Endodermal cell (in vitro differentiated cells): ENCODE measurements around the gene PRRC2B. TPM values are rescaled to one million over a fixed set of nuclear protein-coding genes. Genes with fewer than 3 reads are reported as not detected.

ENCODE experiments used
- DNase-seq: peaks from one replicate; pipeline ENCODE4 v3.0.0-alpha.2; 2017
- H3K27ac ChIP-seq: 2 replicates; pipeline ENCODE4 v1.5.1; 2013; ENCODE audit warnings: mild to moderate bottlenecking, low read depth, low read length, moderate library complexity
- H3K27me3 ChIP-seq: 2 replicates; pipeline ENCODE4 v1.6.1; 2013; ENCODE audit warnings: mild to moderate bottlenecking, low read length, moderate library complexity; ENCODE audit not compliant: insufficient read depth, control insufficient read depth, poor library complexity, severe bottlenecking
- H3K36me3 ChIP-seq: 2 replicates; pipeline ENCODE4 v1.7.0; 2013; ENCODE audit warnings: mild to moderate bottlenecking, low read length, moderate library complexity; ENCODE audit not compliant: control insufficient read depth, insufficient read depth
- H3K4me1 ChIP-seq: one replicate; pipeline ENCODE4 v1.7.0; 2013; ENCODE audit warnings: low read length; ENCODE audit not compliant: control insufficient read depth, insufficient read depth
- H3K4me3 ChIP-seq: 2 replicates; pipeline ENCODE4 v1.5.1; 2013; ENCODE audit warnings: mild to moderate bottlenecking, low read length, moderate library complexity
- H3K9ac ChIP-seq: 2 replicates; pipeline ENCODE4 v1.6.1; 2013; ENCODE audit warnings: mild to moderate bottlenecking, low read length, moderate library complexity; ENCODE audit not compliant: poor library complexity, severe bottlenecking; ENCODE audit errors: extremely low read depth
- H3K9me3 ChIP-seq: 2 replicates; pipeline ENCODE4 v1.6.1; 2013; ENCODE audit warnings: mild to moderate bottlenecking, low read length, moderate library complexity; ENCODE audit not compliant: control insufficient read depth
- H3K27ac Mint-ChIP-seq: 2 replicates; pipeline ENCODE4 v1.8.0; 2020; ENCODE audit warnings: mixed read lengths
- H3K27me3 Mint-ChIP-seq: 2 replicates; pipeline ENCODE4 v1.8.0; 2021; ENCODE audit warnings: mild to moderate bottlenecking, mixed read lengths; ENCODE audit not compliant: insufficient read depth
- H3K36me3 Mint-ChIP-seq: 2 replicates; pipeline ENCODE4 v1.8.0; 2020; ENCODE audit warnings: low read depth, mixed read lengths
- H3K4me1 Mint-ChIP-seq: 2 replicates; pipeline ENCODE4 v1.8.0; 2020; ENCODE audit warnings: mixed read lengths
- H3K4me3 Mint-ChIP-seq: 2 replicates; pipeline ENCODE4 v1.8.0; 2020; ENCODE audit warnings: mild to moderate bottlenecking, moderate library complexity, mixed read lengths
- H3K9me3 Mint-ChIP-seq: 2 replicates; pipeline ENCODE4 v1.8.0; 2020; ENCODE audit warnings: mild to moderate bottlenecking, mixed read lengths
- WGBS, 2 experiments: methylation state at CpG; one replicate each; pipeline versions ENCODE4 v1.1.5 to v1.1.7; 2013; ENCODE audit warnings: missing lambda C conversion rate in 2 of 2, mixed read lengths in 1 of 2; ENCODE audit not compliant: insufficient coverage in 1 of 2, insufficient read length in 1 of 2; 5-methylcytosine and 5-hydroxymethylcytosine counted together
- total RNA-seq, 2 donors: library from RNA; stranded (reverse); fragmentation: NEBNext Ultra II Directional in 1 of 2; extraction: Animal tissue kit (Norgen Biotek cat#: 25700) in 1 of 2; gene quantifications; 2 replicates in 1 of 2; 3 replicates in 1 of 2; pipeline ENCODE4 v1.2.1, GENCODE V29; 2021
- TF ChIP-seq, protein P1 (sequence below): fragments of 200-600 bp; sonication (generic); conservative IDR thresholded peaks from 2 replicates; pipeline ENCODE4 v1.5.0; 2021; ENCODE audit warnings: antibody characterized with exemption, mild to moderate bottlenecking

The PRRC2B gene
- total RNA-seq, 2 donors from 2014 or later = 309 to 334 TPM

DNA sequence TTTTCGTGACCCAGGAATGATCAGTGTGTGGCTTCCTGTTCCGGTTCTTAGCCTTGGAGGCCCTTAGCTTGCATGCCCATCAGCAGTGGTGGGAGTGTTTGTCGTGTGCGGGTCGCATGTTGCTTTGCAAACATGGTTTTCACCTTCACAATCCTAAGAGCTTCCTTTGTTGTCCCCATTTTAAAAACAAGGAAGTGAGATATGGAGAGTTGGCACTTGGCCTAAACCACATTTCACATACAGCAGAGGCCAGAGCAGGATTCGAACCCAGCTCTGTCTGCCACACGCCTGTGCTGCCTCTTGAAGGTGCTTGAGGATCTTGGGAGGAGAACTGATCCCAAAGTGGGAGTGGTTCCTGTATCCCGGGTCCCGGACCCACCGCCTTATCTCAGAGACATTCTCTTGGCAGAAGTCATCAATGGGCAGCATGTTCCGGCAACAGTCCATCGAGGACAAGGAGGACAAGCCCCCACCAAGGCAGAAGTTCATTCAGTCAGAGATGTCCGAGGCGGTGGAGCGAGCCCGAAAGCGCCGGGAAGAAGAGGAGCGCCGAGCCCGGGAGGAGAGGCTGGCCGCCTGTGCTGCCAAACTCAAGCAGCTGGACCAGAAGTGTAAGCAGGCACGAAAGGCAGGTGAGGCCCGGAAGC lies 70.6 kb downstream of the PRRC2B start:
- Mint-ChIP-seq H3K4me1 (no peaks in the 10 kb centered on the region), H3K4me3 (no peak overlapping the region), H3K36me3 (peaks cover 86% of the 10 kb centered on the region), H3K27me3 (no peaks in the 10 kb centered on the region), H3K9me3 (no peaks in the 10 kb centered on the region), H3K27ac (no peak overlapping the region)
- peaks cover 94% of the 10 kb centered on the region for H3K36me3 ChIP-seq
- H3K4me1 ChIP-seq = no peaks in the 10 kb centered on the region
- TF ChIP-seq, protein P1, sequence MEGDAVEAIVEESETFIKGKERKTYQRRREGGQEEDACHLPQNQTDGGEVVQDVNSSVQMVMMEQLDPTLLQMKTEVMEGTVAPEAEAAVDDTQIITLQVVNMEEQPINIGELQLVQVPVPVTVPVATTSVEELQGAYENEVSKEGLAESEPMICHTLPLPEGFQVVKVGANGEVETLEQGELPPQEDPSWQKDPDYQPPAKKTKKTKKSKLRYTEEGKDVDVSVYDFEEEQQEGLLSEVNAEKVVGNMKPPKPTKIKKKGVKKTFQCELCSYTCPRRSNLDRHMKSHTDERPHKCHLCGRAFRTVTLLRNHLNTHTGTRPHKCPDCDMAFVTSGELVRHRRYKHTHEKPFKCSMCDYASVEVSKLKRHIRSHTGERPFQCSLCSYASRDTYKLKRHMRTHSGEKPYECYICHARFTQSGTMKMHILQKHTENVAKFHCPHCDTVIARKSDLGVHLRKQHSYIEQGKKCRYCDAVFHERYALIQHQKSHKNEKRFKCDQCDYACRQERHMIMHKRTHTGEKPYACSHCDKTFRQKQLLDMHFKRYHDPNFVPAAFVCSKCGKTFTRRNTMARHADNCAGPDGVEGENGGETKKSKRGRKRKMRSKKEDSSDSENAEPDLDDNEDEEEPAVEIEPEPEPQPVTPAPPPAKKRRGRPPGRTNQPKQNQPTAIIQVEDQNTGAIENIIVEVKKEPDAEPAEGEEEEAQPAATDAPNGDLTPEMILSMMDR = no peak
- no peaks in the 10 kb centered on the region for H3K9me3 ChIP-seq
- no peak overlapping the region for H3K27ac ChIP-seq
- no peak overlapping the region for H3K9ac ChIP-seq
- no peak for DNase-seq
- H3K27me3 ChIP-seq = no peaks in the 10 kb centered on the region
- H3K4me3 ChIP-seq = no peak overlapping the region
- 90 to 96% methylated on average over 17 to 24 of the region's 24 CpGs for WGBS, 2 experiments

DNA sequence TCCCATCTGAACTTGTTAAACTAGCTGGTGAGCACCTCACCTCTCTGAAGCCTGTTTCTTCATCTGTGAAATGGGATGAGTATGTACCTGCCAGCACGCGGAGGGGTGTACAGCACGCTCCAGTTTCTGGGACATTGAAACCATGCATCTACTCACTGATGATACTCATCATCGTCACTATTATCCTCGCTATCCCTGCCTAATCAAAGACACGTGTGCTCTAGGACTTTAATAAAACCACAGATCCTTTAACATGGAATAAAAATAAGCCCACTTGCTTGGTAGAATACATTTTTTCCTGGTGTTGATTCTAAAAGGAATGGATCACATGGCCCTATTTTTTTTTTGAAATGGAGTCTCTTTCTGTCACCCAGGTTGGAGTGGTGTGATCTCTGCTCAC lies 71.5 kb downstream of the PRRC2B start:
- Mint-ChIP-seq H3K27me3 (no peaks in the 10 kb centered on the region), H3K9me3 (no peaks in the 10 kb centered on the region), H3K27ac (no peak overlapping the region), H3K4me3 (no peak overlapping the region), H3K4me1 (no peaks in the 10 kb centered on the region), H3K36me3 (peaks cover 86% of the 10 kb centered on the region)
- DNase-seq = no peak
- TF ChIP-seq, protein P1 = no peak
- Histone ChIP-seq H3K9ac (no peak overlapping the region), H3K27ac (no peak overlapping the region), H3K4me3 (no peak overlapping the region), H3K4me1 (no peaks in the 10 kb centered on the region), H3K9me3 (no peaks in the 10 kb centered on the region), H3K27me3 (no peaks in the 10 kb centered on the region), H3K36me3 (peaks cover 94% of the 10 kb centered on the region)
- 93 to 100% methylated on average over 6 of the region's 6 CpGs for WGBS, 2 experiments

DNA sequence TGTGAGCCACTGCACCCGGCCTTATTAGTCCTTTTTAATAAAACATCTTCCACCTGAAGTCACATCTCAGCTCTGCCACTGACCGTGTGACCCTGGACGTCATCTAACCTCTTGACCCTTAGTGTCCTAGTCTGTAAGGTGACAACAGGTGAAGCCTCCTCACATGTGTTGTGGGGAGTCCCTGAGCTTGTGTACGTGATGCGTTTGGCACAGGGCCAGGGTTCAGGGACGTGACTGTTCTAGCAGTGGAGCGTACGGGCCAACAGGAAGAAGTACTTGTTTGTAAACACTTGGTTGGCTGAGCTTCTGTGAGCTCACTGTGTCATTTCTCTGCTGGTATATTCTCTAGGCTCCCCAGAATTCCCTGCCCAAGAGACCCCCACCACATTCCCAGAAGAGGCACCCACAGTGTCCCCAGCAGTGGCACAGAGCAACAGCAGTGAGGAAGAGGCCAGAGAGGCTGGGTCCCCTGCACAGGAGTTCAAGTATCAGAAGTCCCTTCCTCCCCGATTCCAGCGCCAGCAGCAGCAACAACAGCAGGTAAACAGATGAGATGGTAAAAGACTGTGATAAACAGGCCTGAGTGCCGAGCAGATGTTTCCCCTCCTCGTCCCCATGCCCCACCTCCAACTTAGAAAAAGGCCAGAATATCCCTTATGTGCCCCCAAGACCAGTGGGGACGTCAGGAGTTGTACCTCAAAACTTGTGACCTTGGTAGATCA lies 73.5 kb downstream of the PRRC2B start:
- no peak overlapping the region for H3K4me3 Mint-ChIP-seq
- TF ChIP-seq, protein P1 = no peak

More for the DNA sequence above, 73.5 kb downstream of the PRRC2B start:
- WGBS, 2 experiments = 95 to 96% methylated on average over 11 to 13 of the region's 13 CpGs
- Mint-ChIP-seq H3K27me3 (no peaks in the 10 kb centered on the region), H3K27ac (peak overlapping the region; percentile 49), H3K9me3 (no peaks in the 10 kb centered on the region), H3K36me3 (peaks cover 87% of the 10 kb centered on the region), H3K4me1 (no peaks in the 10 kb centered on the region)
- Histone ChIP-seq H3K9me3 (no peaks in the 10 kb centered on the region), H3K27me3 (no peaks in the 10 kb centered on the region), H3K4me1 (no peaks in the 10 kb centered on the region), H3K9ac (no peak overlapping the region), H3K27ac (no peak overlapping the region), H3K36me3 (peaks cover 93% of the 10 kb centered on the region), H3K4me3 (no peak overlapping the region)
- no peak for DNase-seq
